Measurements from ENCODE around the gene TOR1AIP1.
"Not testable (repeated sequence)": the region's sequence is repeated elsewhere in the genome, so short reads cannot be mapped to it uniquely, and the experiment has no call there.

TOR1AIP1 gene

GRCh38 chr1:179937668-179938254, 55.7 kb downstream of the TOR1AIP1 start:
- no peak for DNase-seq (ENCODE audit: low spot score)

GRCh38 chr1:179938752-179939151, 56.7 kb downstream of the TOR1AIP1 start:
- DNase-seq (ENCODE audit: low spot score): no peak

- DNase-seq (ENCODE audit: low spot score): no peak
Observed at GRCh38 chr1:179939941-179940340, 57.9 kb downstream of the TOR1AIP1 start.

- no peak for DNase-seq (ENCODE audit: low spot score)
Observed at GRCh38 chr1:179941454-179941853, 59.4 kb downstream of the TOR1AIP1 start.

- DNase-seq (ENCODE audit: low spot score): no peak
Observed at GRCh38 chr1:179950651-179951050, 68.6 kb downstream of the TOR1AIP1 start.

- no peak for DNase-seq (ENCODE audit: low spot score)
Observed at GRCh38 chr1:179951383-179952144, 69.5 kb downstream of the TOR1AIP1 start.

- no peak for DNase-seq (ENCODE audit: low spot score)
Observed at GRCh38 chr1:179952186-179952585, 70.1 kb downstream of the TOR1AIP1 start.

- peak; percentile 40 for DNase-seq (ENCODE audit: low spot score)
Observed at GRCh38 chr1:179953974-179954492, 71.9 kb downstream of the TOR1AIP1 start.

- DNase-seq (ENCODE audit: low spot score): peak; percentile 99
Observed at GRCh38 chr1:179954493-179955286, 72.6 kb downstream of the TOR1AIP1 start, which contains the start of gene CEP350. Gene CEP350 (plus strand): TSS chr1:179954810. CDS start chr1:179986182, 31,372 bp downstream.

- no peak for DNase-seq (ENCODE audit: low spot score)
Observed at GRCh38 chr1:179955287-179955680, 73.2 kb downstream of the TOR1AIP1 start.

- no peak for DNase-seq (ENCODE audit: low spot score)
Observed at GRCh38 chr1:179955731-179956130, 73.6 kb downstream of the TOR1AIP1 start.

- DNase-seq (ENCODE audit: low spot score): no peak
Observed at GRCh38 chr1:179958359-179958758, 76.3 kb downstream of the TOR1AIP1 start.

GRCh38 chr1:179962168-179962567, 80.1 kb downstream of the TOR1AIP1 start:
- not testable (repeated sequence) for DNase-seq (ENCODE audit: low spot score)

- DNase-seq (ENCODE audit: low spot score): no peak
Observed at GRCh38 chr1:179966551-179966950, 84.5 kb downstream of the TOR1AIP1 start.

GRCh38 chr1:179968284-179968993, 86.4 kb downstream of the TOR1AIP1 start:
- no peak for DNase-seq (ENCODE audit: low spot score)

GRCh38 chr1:179968994-179969919, 87.2 kb downstream of the TOR1AIP1 start:
- DNase-seq (ENCODE audit: low spot score): no peak
